B cell (primary cell): ENCODE results near the gene NME1. TPM values are rescaled to one million over a fixed set of nuclear protein-coding genes. Genes with fewer than 3 reads are reported as not detected.

Experiments
- ATAC-seq: fragments of 200-7000 bp; cut with Tn5 transposase; one replicate; pipeline ENCODE4 v1.10.0; 2021; ENCODE audit warnings: low read depth, mild to moderate bottlenecking, moderate number of reproducible peaks, moderate library complexity
- CTCF ChIA-PET: fragments of 350-600 bp; sonication (Branson Sonifier 250); formaldehyde crosslinking; loops from one replicate; lab custom pipeline; 2021; ENCODE audit warnings: antibody characterized with exemption, inconsistent platforms; lab: Charles Lee
- POLR2A ChIA-PET: fragments of 350-600 bp; sonication (Branson Sonifier 250); formaldehyde crosslinking; loops from one replicate; lab custom pipeline; 2021; ENCODE audit warnings: antibody characterized with exemption; lab: Charles Lee
- DNase-seq: peaks from one replicate; pipeline ENCODE4 v3.0.0; 2013
- H2AFZ ChIP-seq: 2 replicates; pipeline ENCODE4 v1.6.1; 2012; ENCODE audit warnings: mild to moderate bottlenecking, low read depth, low read length; ENCODE audit not compliant: insufficient read depth, poor library complexity, severe bottlenecking
- H3K27ac ChIP-seq, 2 donors: 1 replicate in 1 of 2; 2 replicates in 1 of 2; pipeline ENCODE4 v1.5.1; 2012 to 2013; ENCODE audit warnings: low read length in 2 of 2, mild to moderate bottlenecking in 2 of 2, moderate library complexity in 1 of 2
- H3K27me3 ChIP-seq, 4 experiments: fragments of 200-600 bp in 1 of 4; sonication (generic) in 1 of 4; replicated peaks in 1 of 4; 1 replicate in 2 of 4; 2 replicates in 2 of 4; pipeline versions ENCODE4 v1.6.1 to v1.7.0; 2013 to 2016; ENCODE audit warnings: low read length in 3 of 4, mild to moderate bottlenecking in 2 of 4, mixed read lengths in 1 of 4, moderate library complexity in 1 of 4; ENCODE audit not compliant: insufficient read depth in 4 of 4, control insufficient read depth in 3 of 4; ENCODE audit errors: control extremely low read depth in 1 of 4
- H3K36me3 ChIP-seq, 2 experiments: replicated peaks in 1 of 2; 1 replicate in 1 of 2; 2 replicates in 1 of 2; pipeline versions ENCODE4 v1.6.1 to v1.7.1; 2013; ENCODE audit warnings: low read length in 1 of 2; ENCODE audit not compliant: insufficient read depth in 2 of 2, control insufficient read depth in 1 of 2; ENCODE audit errors: control extremely low read depth in 1 of 2, extremely low read depth in 1 of 2
- H3K4me1 ChIP-seq, 2 donors: fragments of 200-600 bp in 1 of 2; sonication (generic) in 1 of 2; 1 replicate in 1 of 2; 2 replicates in 1 of 2; pipeline versions ENCODE4 v1.5.1 to v1.6.1; 2013 to 2017; ENCODE audit warnings: low read length in 2 of 2; ENCODE audit not compliant: control insufficient read depth in 2 of 2, insufficient read depth in 2 of 2
- H3K4me2 ChIP-seq: replicated peaks from 2 replicates; pipeline ENCODE3; 2012; ENCODE audit warnings: mild to moderate bottlenecking, low read depth, low read length; ENCODE audit not compliant: poor library complexity, severe bottlenecking
- H3K4me3 ChIP-seq, 5 experiments: fragments of 200-600 bp in 1 of 5; sonication (generic) in 1 of 5; 1 replicate in 3 of 5; 2 replicates in 2 of 5; pipeline versions ENCODE4 v1.5.1 to v1.7.0; 2011 to 2016; ENCODE audit warnings: low read length in 4 of 5, mild to moderate bottlenecking in 4 of 5, low read depth in 2 of 5, control low read depth in 1 of 5, moderate library complexity in 1 of 5; ENCODE audit not compliant: insufficient read depth in 1 of 5; ENCODE audit errors: control extremely low read depth in 1 of 5, extremely low read depth in 1 of 5
- H3K79me2 ChIP-seq: fragments of 200-600 bp; sonication (generic); one replicate; pipeline ENCODE4 v1.6.0; 2016; ENCODE audit warnings: low read length; ENCODE audit not compliant: control insufficient read depth, insufficient read depth
- H3K9ac ChIP-seq: fragments of 200-600 bp; sonication (generic); 2 replicates; pipeline ENCODE4 v1.6.1; 2017; ENCODE audit warnings: mild to moderate bottlenecking, low read length, moderate library complexity
- H3K9me3 ChIP-seq, 3 donors: one replicate each; pipeline versions ENCODE4 v1.6.1 to v1.7.1; 2013; ENCODE audit warnings: low read length in 2 of 3; ENCODE audit not compliant: control insufficient read depth in 2 of 3, insufficient read depth in 1 of 3; ENCODE audit errors: control extremely low read depth in 1 of 3
- H4K20me1 ChIP-seq: 2 replicates; pipeline ENCODE4 v1.6.0; 2012; ENCODE audit warnings: mild to moderate bottlenecking, low read length; ENCODE audit not compliant: insufficient read depth, control insufficient read depth, poor library complexity, severe bottlenecking
- H3K27ac Mint-ChIP-seq: one replicate; pipeline ENCODE4 v1.8.0; 2021; ENCODE audit warnings: mixed read lengths
- H3K27me3 Mint-ChIP-seq: one replicate; pipeline ENCODE4 v1.8.0; 2021; ENCODE audit warnings: mixed read lengths
- H3K4me1 Mint-ChIP-seq: one replicate; pipeline ENCODE4 v1.8.0; 2021; ENCODE audit warnings: mixed read lengths
- H3K4me3 Mint-ChIP-seq: one replicate; pipeline ENCODE4 v1.8.0; 2021; ENCODE audit warnings: mixed read lengths
- H3K9me3 Mint-ChIP-seq: one replicate; pipeline ENCODE4 v1.8.0; 2022; ENCODE audit warnings: mixed read lengths; ENCODE audit not compliant: insufficient read depth
- CTCF ChIP-seq: fragments of 200-600 bp; IDR thresholded peaks from one replicate; pipeline ENCODE4 v1.8.0; 2022; ENCODE audit warnings: antibody characterized with exemption, mild to moderate bottlenecking
- EZH2 ChIP-seq: IDR thresholded peaks from 2 replicates; pipeline ENCODE4 v1.6.1; 2012; ENCODE audit warnings: borderline replicate concordance, low read depth, mild to moderate bottlenecking, moderate library complexity, low read length; ENCODE audit not compliant: insufficient read depth, poor library complexity, severe bottlenecking
- WGBS: methylation state at CpG from one replicate; pipeline ENCODE4 v1.1.5; 2013; ENCODE audit warnings: missing lambda C conversion rate; ENCODE audit not compliant: insufficient coverage; 5-methylcytosine and 5-hydroxymethylcytosine counted together
- intact Hi-C: fragments of 100-400 bp; cut with micrococcal nuclease; formaldehyde crosslinking; loops from one replicate; pipeline ENCODE4 v1.10.0; 2022
- polyA plus RNA-seq: library from polyadenylated mRNA; depleted of rRNA; stranded (reverse); fragments of >200 nt; gene quantifications from 2 replicates; pipeline ENCODE4 v1.2.3, GENCODE V29; 2012
- total RNA-seq, 2 donors: library from RNA; stranded (reverse); fragments of 120-200 nt in 1 of 2; gene quantifications; 1 replicate in 1 of 2; 2 replicates in 1 of 2; pipeline versions ENCODE4 v1.2.3 to v1.2.4, GENCODE V29; 2013 to 2022

The NME1 gene
- total and polyA plus RNA-seq, 2 donors (not counting 1 experiment from before 2014, with no cell fraction given): 19.0 to 27.5 TPM

- ChIA-PET POLR2A (no interaction called here), CTCF (no interaction called here)
- Histone ChIP-seq H3K4me3 (no peak overlapping the region), H4K20me1 (no peaks in the 10 kb centered on the region), H3K4me1 (no peaks in the 10 kb centered on the region), H3K36me3 (no peaks in the 10 kb centered on the region), H3K79me2 (no peaks in the 10 kb centered on the region), H3K4me2 (no peak overlapping the region), H3K9me3 (no peaks in the 10 kb centered on the region), H3K27ac (no peak overlapping the region), H2AFZ (no peak overlapping the region), H3K27me3 (no peaks in the 10 kb centered on the region), H3K9ac (no peak overlapping the region)
- intact Hi-C loops: no loop called here
- H3K9me3 Mint-ChIP-seq: no peaks in the 10 kb centered on the region
- no peaks in the 10 kb centered on the region for H3K4me1 Mint-ChIP-seq
- WGBS: 100% methylated on average over 1 of the region's 6 CpGs
- DNase-seq (no peak), ATAC-seq (no peak)
- H3K27me3 Mint-ChIP-seq: no peaks in the 10 kb centered on the region
- no peak overlapping the region for H3K27ac Mint-ChIP-seq
- TF ChIP-seq CTCF (no peak), EZH2 (no peak)
- H3K4me3 Mint-ChIP-seq: no peak overlapping the region
Measured at GRCh38 chr17:51144266-51145022, 8.9 kb upstream of the NME1 start.

GRCh38 chr17:51147650-51148049, 5.7 kb upstream of the NME1 start:
- no peaks in the 10 kb centered on the region for H3K27me3 ChIP-seq
- H3K9me3 ChIP-seq: no peaks in the 10 kb centered on the region
- TF ChIP-seq EZH2 (no peak), CTCF (no peak)
- no peaks in the 10 kb centered on the region for H3K79me2 ChIP-seq
- no peaks in the 10 kb centered on the region for H3K36me3 ChIP-seq
- no peak overlapping the region for H3K4me3 ChIP-seq
- ATAC-seq (no peak), DNase-seq (no peak)
- CTCF ChIA-PET: no interaction called here
- H3K4me1 ChIP-seq: peaks cover 1 to 4% of the 10 kb centered on the region in 2 donors
- no peaks in the 10 kb centered on the region for H3K27me3 Mint-ChIP-seq
- no peak overlapping the region for H3K9ac ChIP-seq
- WGBS: no CpG with 5 or more reads among the region's 4 CpGs
- no peak overlapping the region for H2AFZ ChIP-seq
- no peak overlapping the region for H3K27ac ChIP-seq
- intact Hi-C loops: no loop called here
- H3K27ac Mint-ChIP-seq: no peak overlapping the region
- H3K4me3 Mint-ChIP-seq: no peak overlapping the region
- H3K4me2 ChIP-seq: no peak overlapping the region
- no peaks in the 10 kb centered on the region for H3K9me3 Mint-ChIP-seq
- POLR2A ChIA-PET: no interaction called here
- no peaks in the 10 kb centered on the region for H3K4me1 Mint-ChIP-seq
- no peaks in the 10 kb centered on the region for H4K20me1 ChIP-seq
